GM19035 (cell line): ENCODE results near the gene PAPPA2.

Source experiments
- ATAC-seq: cut with Tn5 transposase; IDR thresholded peaks from one replicate; pipeline ENCODE4 v1.9.1; 2021; ENCODE audit not compliant: unreplicated experiment

The PAPPA2 gene

GRCh38 chr1:176849281-176849680, 386.3 kb downstream of the PAPPA2 start:
- no peak for ATAC-seq

- no peak for ATAC-seq
Observed at GRCh38 chr1:176850871-176851270, 387.9 kb downstream of the PAPPA2 start.

- no peak for ATAC-seq
Observed at GRCh38 chr1:176852124-176852523, 389.1 kb downstream of the PAPPA2 start.

GRCh38 chr1:176853503-176853902, 390.5 kb downstream of the PAPPA2 start:
- no peak for ATAC-seq

GRCh38 chr1:176854121-176854520, 391.1 kb downstream of the PAPPA2 start:
- ATAC-seq: no peak

GRCh38 chr1:176854758-176855745, 392.1 kb downstream of the PAPPA2 start:
- no peak for ATAC-seq

GRCh38 chr1:176857632-176858031, 394.7 kb downstream of the PAPPA2 start:
- no peak for ATAC-seq

GRCh38 chr1:176858433-176858916, 395.5 kb downstream of the PAPPA2 start:
- no peak for ATAC-seq

GRCh38 chr1:176863613-176864012, 400.6 kb downstream of the PAPPA2 start:
- no peak for ATAC-seq

- no peak for ATAC-seq
Observed at GRCh38 chr1:176864211-176864610, 401.2 kb downstream of the PAPPA2 start.

- ATAC-seq: no peak
Observed at GRCh38 chr1:176866011-176866714, 403.2 kb downstream of the PAPPA2 start.

- ATAC-seq: no peak
Observed at GRCh38 chr1:176869577-176869976, 406.6 kb downstream of the PAPPA2 start.

- ATAC-seq: no peak
Observed at GRCh38 chr1:176876966-176877515, 414.1 kb downstream of the PAPPA2 start.

GRCh38 chr1:176877557-176877956, 414.6 kb downstream of the PAPPA2 start:
- ATAC-seq: no peak

GRCh38 chr1:176878750-176879536, 416.0 kb downstream of the PAPPA2 start:
- ATAC-seq: no peak

- ATAC-seq: no peak
Observed at GRCh38 chr1:176879784-176880620, 417.0 kb downstream of the PAPPA2 start.

GRCh38 chr1:176880955-176881595, 418.1 kb downstream of the PAPPA2 start:
- no peak for ATAC-seq

- no peak for ATAC-seq
Observed at GRCh38 chr1:176884286-176884685, 421.3 kb downstream of the PAPPA2 start.

- ATAC-seq: no peak
Observed at GRCh38 chr1:176884911-176885310, 421.9 kb downstream of the PAPPA2 start.
